EH (cell line): ENCODE data around the gene CA5A.

ENCODE experiments used
- DNase-seq: peaks from one replicate; pipeline ENCODE4 v3.0.0-alpha.2; 2015; ENCODE audit warnings: low read depth

CA5A gene

DNA sequence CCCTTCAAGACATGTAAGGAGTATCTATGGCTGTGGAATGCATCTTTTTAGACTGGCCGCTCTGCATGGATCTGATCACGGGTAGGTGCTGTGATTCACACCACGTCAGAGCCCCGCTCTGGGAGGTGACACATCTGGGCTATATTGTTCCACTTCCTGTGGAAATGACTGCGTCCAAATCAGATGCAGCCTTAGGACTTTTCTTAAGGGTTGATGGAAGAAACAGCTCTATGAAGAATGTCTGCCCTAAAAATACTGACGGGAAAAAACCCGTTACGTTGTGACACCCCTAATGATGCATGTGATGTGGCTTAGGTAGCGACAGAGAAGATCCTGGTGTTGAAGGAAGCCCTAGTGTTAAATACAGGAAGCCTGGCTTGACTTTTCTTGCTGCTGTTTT is 27.1 kb upstream of the CA5A start:
- peak; percentile 89 for DNase-seq

DNA sequence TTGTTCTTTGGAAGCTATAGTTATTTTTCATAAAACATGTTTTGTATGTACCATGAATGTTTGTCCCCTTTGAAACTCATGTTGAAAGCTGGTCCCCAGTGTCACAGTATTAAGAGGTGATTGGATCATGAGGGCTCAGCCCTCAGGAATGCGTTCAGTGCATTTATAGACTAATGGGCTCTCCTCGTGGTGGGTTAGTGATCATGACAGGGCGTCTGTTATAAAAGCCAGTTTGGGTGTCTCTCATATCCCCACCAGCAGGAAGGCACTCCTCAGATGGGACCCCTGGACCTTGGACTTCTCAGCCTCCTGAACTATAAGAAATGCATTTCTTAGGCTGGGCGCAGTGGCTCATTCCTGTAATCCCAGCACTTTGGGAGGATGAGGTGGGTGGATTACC is 25.3 kb upstream of the CA5A start:
- peak; percentile 32 for DNase-seq

- no peak for DNase-seq
Observed at GRCh38 chr16:87960852-87961251, 24.5 kb upstream of the CA5A start.

- no peak for DNase-seq
Observed at GRCh38 chr16:87960296-87960695, 24.0 kb upstream of the CA5A start.

DNA sequence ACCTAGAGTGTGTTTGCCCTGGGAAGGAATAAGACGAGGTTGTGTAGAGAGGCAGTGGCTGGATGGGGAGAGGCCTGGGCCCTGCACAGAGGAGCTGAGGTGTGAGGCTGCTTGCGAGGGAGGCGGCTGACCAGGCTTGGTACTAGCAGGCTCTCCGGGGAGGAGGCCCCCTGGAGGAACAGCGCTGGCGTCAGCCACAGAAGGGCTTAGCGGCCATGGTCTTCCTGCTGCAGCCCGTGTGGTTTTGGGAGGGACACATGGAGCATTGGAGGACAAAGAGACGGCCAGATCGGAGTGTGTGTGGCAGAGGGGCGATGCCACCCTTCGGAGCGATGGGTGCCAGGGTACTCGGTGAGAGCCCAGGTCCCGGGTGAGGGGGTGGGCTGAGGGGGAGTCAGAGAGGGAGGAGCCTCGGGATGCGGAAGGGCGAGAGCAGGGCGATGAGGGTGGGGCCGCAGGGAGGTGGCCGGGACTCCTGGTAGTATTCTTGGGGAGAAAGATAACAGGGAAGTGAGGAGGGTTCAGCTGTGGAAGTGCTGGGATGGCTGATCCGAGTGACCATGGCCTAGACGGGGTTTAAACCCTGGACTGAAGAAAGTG is 23.2 kb upstream of the CA5A start:
- DNase-seq, result no peak

GRCh38 chr16:87958632-87959031 is 22.3 kb upstream of the CA5A start:
- DNase-seq, result no peak

DNA sequence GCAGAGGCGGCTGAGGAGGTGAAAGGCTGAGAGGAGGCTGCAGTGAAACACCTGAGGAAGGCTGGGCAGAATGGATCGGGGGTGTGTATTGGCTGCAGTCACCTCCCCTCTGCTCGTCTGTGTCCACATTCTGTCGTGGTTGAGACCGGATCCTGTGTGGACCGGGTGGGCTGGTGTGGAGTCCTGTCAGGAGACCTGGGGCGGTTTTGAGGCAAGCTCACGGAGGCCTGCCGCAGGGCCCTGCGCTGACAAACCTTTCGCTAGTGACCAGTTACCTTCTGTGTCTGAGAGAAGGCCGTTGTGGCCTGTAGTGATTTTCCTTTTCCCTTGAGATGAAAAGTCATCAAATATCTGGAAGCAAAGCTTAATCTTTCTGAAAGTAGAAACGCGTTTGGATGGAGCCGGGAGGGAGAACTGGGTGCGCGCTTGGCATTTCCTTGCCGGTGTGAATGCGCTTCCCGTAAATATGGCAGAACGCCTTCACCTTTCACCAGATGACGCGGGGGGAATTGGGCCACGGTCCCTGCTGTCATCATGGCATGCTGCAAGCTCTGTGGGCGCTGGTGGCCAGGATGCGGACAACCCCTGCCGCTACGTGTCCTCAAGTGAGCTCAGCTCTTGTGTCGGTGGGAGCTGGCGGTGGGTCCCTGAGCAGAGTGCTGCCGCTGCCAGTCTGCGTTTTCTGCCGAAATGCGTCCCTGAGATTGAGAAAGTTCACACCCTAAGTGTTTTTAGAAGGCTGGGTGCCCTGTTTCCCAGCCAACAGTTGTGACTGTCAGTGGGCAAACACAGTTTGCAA is 21.2 kb upstream of the CA5A start:
- no peak for DNase-seq

- DNase-seq, result peak; percentile 63
Observed at GRCh38 chr16:87956365-87957231, 20.3 kb upstream of the CA5A start.

DNA sequence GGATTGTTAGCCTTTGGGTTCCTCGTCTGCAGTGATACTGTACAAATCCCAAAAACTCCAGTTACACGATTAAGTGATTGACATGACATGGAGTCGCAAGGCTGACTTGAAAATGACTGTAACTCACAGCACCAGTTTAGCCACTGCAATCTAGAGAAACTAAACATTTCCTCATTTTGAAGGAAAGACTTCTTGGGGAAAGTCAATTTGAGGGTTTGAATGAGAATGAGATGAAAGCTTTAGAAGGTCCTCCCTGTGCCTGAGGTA is 19.7 kb upstream of the CA5A start:
- DNase-seq, result no peak

DNA sequence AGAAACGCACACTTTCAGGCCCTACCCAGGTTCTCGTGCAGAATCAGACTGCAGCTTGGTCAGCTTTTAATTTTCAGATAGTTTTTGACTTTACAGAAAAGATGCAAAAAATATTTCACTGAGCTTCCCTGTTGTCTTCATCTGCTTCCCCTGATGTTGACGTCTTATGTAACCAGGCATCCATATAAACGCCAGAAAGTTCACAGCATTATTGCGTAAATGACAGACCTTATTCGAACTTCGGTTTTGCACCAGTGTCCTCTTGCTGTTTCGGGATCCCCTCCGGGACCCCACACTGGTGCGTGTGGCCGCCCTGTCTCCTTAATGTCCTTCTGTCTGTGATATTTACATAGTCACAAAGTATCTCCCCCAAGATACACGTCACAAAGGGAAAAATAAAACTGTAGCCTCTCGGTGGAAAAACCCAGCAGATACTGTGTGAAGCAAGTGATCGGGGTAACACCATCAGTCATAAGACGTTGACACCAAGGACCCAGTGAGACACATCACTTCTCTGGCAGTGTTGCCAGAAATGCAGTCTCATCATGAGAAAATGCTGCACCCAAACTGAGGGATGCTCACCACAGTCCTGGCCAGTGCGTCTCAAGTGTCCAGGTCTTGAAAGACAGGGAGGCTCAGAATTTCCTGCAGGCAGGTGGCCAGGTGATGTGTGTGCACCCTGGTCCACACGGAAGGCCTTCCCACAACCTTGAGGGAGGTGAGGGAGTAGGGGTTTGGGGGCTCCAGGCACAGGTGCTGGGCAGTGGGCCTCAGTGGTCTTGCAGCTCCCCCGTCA is 19.2 kb upstream of the CA5A start:
- peak; percentile 58 for DNase-seq

DNA sequence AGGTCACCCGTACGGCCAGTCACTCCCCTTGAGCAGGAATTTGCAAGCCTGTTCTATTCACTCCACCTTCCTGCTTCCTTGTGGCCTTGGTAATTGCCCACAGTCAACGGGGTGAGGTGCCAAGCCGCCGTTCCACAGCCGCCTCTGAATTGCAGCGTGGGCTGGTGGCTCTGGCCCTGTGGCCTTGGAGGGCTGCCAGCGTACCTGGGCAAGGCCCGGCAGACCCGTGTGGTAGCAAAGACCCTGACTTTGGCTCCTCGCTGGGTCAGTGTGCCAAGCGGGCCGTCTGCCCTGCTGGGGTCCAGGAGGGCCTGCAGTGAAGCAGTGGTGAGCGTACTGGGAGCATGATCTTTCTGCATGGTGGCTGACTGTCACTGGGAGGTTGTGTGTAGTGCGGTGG is 18.5 kb upstream of the CA5A start:
- no peak for DNase-seq

DNA sequence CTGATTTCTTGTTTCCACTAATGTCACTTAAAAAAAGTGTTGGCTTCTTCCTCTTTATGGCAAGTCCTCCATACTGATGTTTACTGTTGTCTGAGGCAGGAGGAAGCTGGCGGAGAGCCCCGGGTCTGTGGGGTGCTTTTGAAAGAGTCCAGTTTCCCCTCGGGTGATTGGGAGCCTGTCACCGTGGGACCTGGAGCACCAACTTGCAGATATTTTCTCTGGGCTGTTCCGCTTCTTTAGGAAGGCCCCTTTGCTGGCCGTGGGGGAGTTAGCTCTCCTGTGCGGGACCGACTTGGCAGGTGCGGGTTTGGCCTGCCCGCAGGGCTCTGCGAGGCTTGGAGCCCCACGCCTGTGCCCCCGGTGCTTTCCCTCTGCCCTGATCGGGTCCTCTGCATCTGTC is 18.0 kb upstream of the CA5A start:
- DNase-seq, result no peak

GRCh38 chr16:87953308-87954215 is 17.2 kb upstream of the CA5A start:
- no peak for DNase-seq

GRCh38 chr16:87952751-87953150 is 16.4 kb upstream of the CA5A start:
- DNase-seq, result no peak

GRCh38 chr16:87951552-87952538 is 15.5 kb upstream of the CA5A start:
- peak; percentile 24 for DNase-seq

DNA sequence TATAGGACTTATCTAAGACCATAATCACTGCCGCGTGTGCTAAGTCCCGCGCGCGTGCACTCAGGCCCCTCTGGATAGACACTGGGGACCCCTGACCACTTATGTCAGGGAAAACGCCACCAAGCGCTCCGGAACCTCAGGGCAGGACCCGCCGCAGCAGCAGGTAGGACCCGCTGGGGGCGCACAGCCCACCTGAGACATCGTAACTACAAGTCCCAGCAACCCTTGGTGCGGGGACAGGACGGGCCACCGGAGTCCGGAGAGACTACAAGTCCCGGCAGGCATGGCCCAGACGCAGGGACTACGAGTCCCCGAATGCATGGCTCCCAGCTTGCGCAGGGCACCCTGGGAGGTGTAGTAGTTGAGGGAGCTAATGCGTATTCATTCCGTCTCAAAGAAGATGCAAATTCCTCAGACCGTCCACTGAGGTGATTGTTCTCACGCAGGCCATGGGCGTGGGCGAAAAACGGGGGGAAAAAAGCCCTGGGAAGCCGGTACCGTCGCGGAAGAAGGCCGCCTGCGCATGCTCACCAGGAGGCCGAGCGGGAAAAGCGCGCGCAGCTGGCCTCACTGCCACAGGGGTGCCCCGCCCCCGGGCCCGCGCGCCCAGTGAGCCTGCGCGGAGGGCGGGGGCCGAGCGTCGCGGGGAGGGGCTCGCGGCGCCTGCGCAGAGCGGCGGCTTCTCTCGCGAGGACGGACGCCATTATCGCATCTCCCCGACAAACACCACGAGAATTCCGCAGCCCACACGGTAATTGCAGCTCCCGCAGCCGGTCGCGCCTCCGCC is 14.6 kb upstream of the CA5A start, which contains the start of gene BANP:
BANP (plus strand) TSS at position 670 of the 787 bp plus-strand sequence. CDS start 23,682 bp downstream, outside the sequence.
- peak; percentile 98 for DNase-seq

DNA sequence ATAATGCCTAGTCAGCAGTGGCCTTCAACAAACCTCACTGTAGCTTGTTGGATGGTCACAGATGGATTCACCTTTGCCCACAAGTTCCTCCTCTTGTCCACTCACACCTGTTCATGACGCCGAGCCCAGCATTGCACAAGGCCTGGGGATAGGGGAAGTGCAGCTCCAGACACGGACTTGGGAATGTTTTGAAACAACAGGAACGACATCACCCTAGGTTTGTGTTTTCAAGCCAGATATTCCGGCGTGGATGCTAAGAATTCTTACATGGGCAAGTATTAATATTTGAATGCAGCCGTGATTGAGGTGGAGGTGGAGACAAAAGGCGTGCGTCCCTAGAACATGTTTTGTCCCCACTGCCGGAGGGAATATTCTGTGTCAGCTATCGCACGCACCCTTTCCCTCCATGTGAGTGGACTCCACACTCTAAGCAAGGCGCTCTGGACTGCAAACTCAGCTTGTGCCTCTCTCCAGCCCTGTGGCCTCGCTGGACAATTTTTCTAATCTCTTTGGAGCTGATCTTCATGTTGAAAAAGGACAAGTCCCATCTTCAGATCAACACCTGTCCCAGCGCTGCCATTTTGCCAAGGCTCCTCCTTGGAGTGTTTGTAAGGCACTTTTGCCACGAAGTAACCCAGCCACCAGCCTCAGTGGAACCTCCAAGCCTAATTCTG is 12.9 kb upstream of the CA5A start:
- DNase-seq, result no peak

- no peak for DNase-seq
Observed at GRCh38 chr16:87948735-87949070, 12.4 kb upstream of the CA5A start.

DNA sequence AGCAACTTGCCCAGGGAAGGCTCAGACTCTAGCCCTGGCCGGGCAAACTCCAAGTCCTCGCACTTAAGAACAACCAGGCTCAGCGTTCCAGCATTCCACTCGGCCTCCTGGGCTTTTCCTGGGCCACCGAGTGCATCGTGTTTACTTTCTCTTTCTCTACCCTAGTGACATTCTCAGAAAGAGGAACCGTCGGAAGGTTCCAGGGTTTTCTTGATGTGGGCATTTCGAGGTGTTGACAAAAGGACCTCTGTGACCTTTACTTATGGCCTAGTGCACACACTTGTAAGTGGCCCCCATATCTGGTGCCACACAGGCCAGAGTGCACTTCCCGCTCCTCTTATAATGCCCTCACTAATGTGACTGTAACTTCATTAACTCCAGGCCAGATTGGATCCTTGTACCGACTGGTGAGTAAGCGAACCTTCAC is 11.8 kb upstream of the CA5A start:
- no peak for DNase-seq
